ENCODE results near the gene TBC1D16. TPM values are rescaled to one million over a fixed set of nuclear protein-coding genes. Genes with fewer than 3 reads are reported as not detected.

TBC1D16 gene
- total RNA-seq, 1 experiment from 2014 or later = 85.8 TPM

GRCh38 chr17:80017226-80018010 is 18.3 kb downstream of the TBC1D16 start:
- Histone ChIP-seq H4K91ac (ENCODE audit: insufficient read length, low read depth, low read length) (no peak overlapping the region), H3T11ph (ENCODE audit: low read length) (no peak overlapping the region), H3K9ac (ENCODE audit: extremely low read depth, insufficient read length, low read length) (no peak overlapping the region), H3K79me2 (ENCODE audit: insufficient read depth, low read length) (peaks cover 3% of the 10 kb centered on the region; the same call in 1 of the 2 replicates), H2BK15ac (ENCODE audit: low read depth, low read length) (no peak overlapping the region), H3K23ac (ENCODE audit: insufficient read length, low read depth, low read length) (no peak overlapping the region), H2AFZ (ENCODE audit: low read length) (no peak overlapping the region), H3K9me3 (ENCODE audit: control insufficient read depth, low read depth, low read length) (no peaks in the 10 kb centered on the region), H2BK5ac (ENCODE audit: insufficient read length, low read length) (no peak overlapping the region), H3K4me1 (ENCODE audit: insufficient read depth, low read length) (no peaks in the 10 kb centered on the region), H2AK5ac (ENCODE audit: insufficient read length, low read length) (no peak overlapping the region), H2BK120ac (ENCODE audit: low read depth, low read length, poor library complexity, severe bottlenecking) (no peak overlapping the region), H3K27ac (ENCODE audit: insufficient read length, low read depth, low read length) (no peak overlapping the region), H3K23me2 (ENCODE audit: insufficient read length, low read depth, low read length, poor library complexity, severe bottlenecking) (no peaks in the 10 kb centered on the region), H3K56ac (ENCODE audit: insufficient read length, low read depth, low read length) (no peak overlapping the region), H2BK20ac (ENCODE audit: low read depth, low read length, poor library complexity, severe bottlenecking) (no peak overlapping the region), H3K18ac (ENCODE audit: insufficient read length, low read depth, low read length) (no peak overlapping the region), H4K20me1 (ENCODE audit: control insufficient read depth, insufficient read depth, insufficient read length) (peaks cover 2% of the 10 kb centered on the region), H3K4ac (ENCODE audit: low read depth, low read length) (no peak overlapping the region), H3K79me1 (ENCODE audit: insufficient read depth, low read depth, low read length, poor library complexity, severe bottlenecking) (peaks cover 4% of the 10 kb centered on the region), H3K14ac (ENCODE audit: insufficient read depth, low read length) (no peak overlapping the region), H4K8ac (replicated peaks; ENCODE audit: insufficient read length, low read depth, low read length) (no peak overlapping the region), H2BK12ac (ENCODE audit: insufficient read length, low read depth, low read length) (no peak overlapping the region), H4K5ac (ENCODE audit: insufficient read length, low read depth, low read length) (no peak overlapping the region), H3K4me2 (ENCODE audit: insufficient read depth, insufficient read length, low read length) (no peak overlapping the region), H3K27me3 (ENCODE audit: insufficient read depth, low read length) (no peaks in the 10 kb centered on the region)
- H3K4me3 Mint-ChIP-seq = no peak overlapping the region
- H3K27me3 Mint-ChIP-seq (ENCODE audit: low read depth) = no peaks in the 10 kb centered on the region; the same call in 1 of the 2 replicates
- TF ChIP-seq CTCF (conservative IDR thresholded peaks at IDR 0.05) = no peak
- H3K9me3 Mint-ChIP-seq = peaks cover 0 to 3% of the 10 kb centered on the region in 2 experiments; a peak in 2 of 5 replicates
- H3K27ac Mint-ChIP-seq = no peak overlapping the region
- peaks cover 18 to 32% (median 21%) of the 10 kb centered on the region in 3 experiments for H3K36me3 Mint-ChIP-seq (ENCODE audit: insufficient read depth in 1 of 3, low read depth in 3 of 3)
- peaks cover 4 to 6% of the 10 kb centered on the region in 2 experiments; a peak in 2 of 4 replicates for H3K4me1 Mint-ChIP-seq
- DNase-seq = no peak
- no CpG with 5 or more reads among the region's 18 CpGs for WGBS (ENCODE audit: extremely low coverage, insufficient read length, low lambda C conversion rate)
